Chondrocyte (in vitro differentiated cells): ENCODE data around the gene TAS1R2. TPM values are rescaled to one million over a fixed set of nuclear protein-coding genes. Genes with fewer than 3 reads are reported as not detected.

Experiments used
- DNase-seq: peaks from one replicate; pipeline ENCODE4 v3.0.0; 2021; ENCODE audit warnings: mixed read lengths, low spot score
- H3K27ac Mint-ChIP-seq: one replicate; pipeline ENCODE4 v1.8.0; 2021; ENCODE audit warnings: mild to moderate bottlenecking, moderate library complexity, mixed read lengths; ENCODE audit not compliant: unreplicated experiment
- H3K27me3 Mint-ChIP-seq: 2 replicates; pipeline ENCODE4 v1.8.0; 2021; ENCODE audit warnings: low read depth, mixed read lengths
- H3K36me3 Mint-ChIP-seq: 2 replicates; pipeline ENCODE4 v1.8.0; 2021; ENCODE audit warnings: low read depth, mixed read lengths
- H3K4me1 Mint-ChIP-seq: 2 replicates; pipeline ENCODE4 v1.8.0; 2021; ENCODE audit warnings: low read depth, mild to moderate bottlenecking, mixed read lengths
- H3K4me3 Mint-ChIP-seq: one replicate; pipeline ENCODE4 v1.8.0; 2021; ENCODE audit warnings: mild to moderate bottlenecking, moderate library complexity, mixed read lengths; ENCODE audit not compliant: unreplicated experiment
- H3K9me3 Mint-ChIP-seq: 2 replicates; pipeline ENCODE4 v1.8.0; 2021; ENCODE audit warnings: low read depth, mixed read lengths
- CTCF ChIP-seq: fragments of 200-600 bp; sonication (generic); IDR thresholded peaks from 2 replicates; pipeline ENCODE4 v1.5.0; 2021; ENCODE audit warnings: antibody characterized with exemption, mild to moderate bottlenecking, moderate library complexity
- microRNA-seq: library from miRNA; unstranded; fragments of <30 nt; microRNA quantifications from one replicate; pipeline ENCODE4 v1.2.0, GENCODE V29; 2020; ENCODE audit warnings: borderline number of aligned reads
- total RNA-seq: library from RNA; stranded (reverse); gene quantifications from 3 replicates; pipeline ENCODE4 v1.2.1, GENCODE V29; 2021

The TAS1R2 gene
- total RNA-seq, 1 donor from 2014 or later = not detected

GRCh38 chr1:18794561-18794960 is 64.9 kb downstream of the TAS1R2 start:
- Mint-ChIP-seq H3K4me1 (no peaks in the 10 kb centered on the region), H3K9me3 (peaks cover 3% of the 10 kb centered on the region), H3K4me3 (no peak overlapping the region), H3K36me3 (no peaks in the 10 kb centered on the region), H3K27ac (no peak overlapping the region), H3K27me3 (peaks cover 42% of the 10 kb centered on the region)
- no peak for DNase-seq
- TF ChIP-seq CTCF = peak; percentile 16

- H3K27ac Mint-ChIP-seq = no peak overlapping the region
- no peak for TF ChIP-seq CTCF
- DNase-seq = no peak
- H3K4me3 Mint-ChIP-seq = no peak overlapping the region
- H3K27me3 Mint-ChIP-seq = peaks cover 45% of the 10 kb centered on the region
- H3K9me3 Mint-ChIP-seq = peaks cover 3% of the 10 kb centered on the region
- H3K36me3 Mint-ChIP-seq = no peaks in the 10 kb centered on the region
- no peaks in the 10 kb centered on the region for H3K4me1 Mint-ChIP-seq
Observed at GRCh38 chr1:18794051-18794450, 65.4 kb downstream of the TAS1R2 start.

- Mint-ChIP-seq H3K4me3 (no peak overlapping the region), H3K27me3 (peaks cover 48% of the 10 kb centered on the region), H3K27ac (no peak overlapping the region), H3K9me3 (peaks cover 3% of the 10 kb centered on the region), H3K4me1 (no peaks in the 10 kb centered on the region), H3K36me3 (no peaks in the 10 kb centered on the region)
- no peak for TF ChIP-seq CTCF
- no peak for DNase-seq
Observed at GRCh38 chr1:18793164-18793563, 66.3 kb downstream of the TAS1R2 start.

GRCh38 chr1:18792747-18793146 is 66.7 kb downstream of the TAS1R2 start:
- no peak for TF ChIP-seq CTCF
- peaks cover 3% of the 10 kb centered on the region for H3K9me3 Mint-ChIP-seq
- H3K27me3 Mint-ChIP-seq = peaks cover 48% of the 10 kb centered on the region
- H3K27ac Mint-ChIP-seq = no peak overlapping the region
- DNase-seq = no peak
- H3K36me3 Mint-ChIP-seq = no peaks in the 10 kb centered on the region
- H3K4me1 Mint-ChIP-seq = no peaks in the 10 kb centered on the region
- no peak overlapping the region for H3K4me3 Mint-ChIP-seq

Small RNA genes within 50 kb of the gene (microRNA-seq; reads per million reads assigned to microRNA genes)
- not detected for gene MIR1290
- gene MIR4695 = not detected

Other genes starting within 250 kb of the TAS1R2 start
- not detected in 3 replicates for gene PAX7, start 228.8 kb downstream of the TAS1R2 start, total RNA-seq
- gene ALDH4A1, start 42.9 kb upstream of the TAS1R2 start, total RNA-seq = 9.3 to 15.0 TPM (median 14.2 TPM) in 3 replicates
- 13.9 to 18.9 TPM (median 18.8 TPM) in 3 replicates for gene IFFO2, start 97.0 kb upstream of the TAS1R2 start, total RNA-seq